Gastroesophageal sphincter (tissue), 4 donors: ENCODE data around the gene NHERF2. TPM values are rescaled to one million over a fixed set of nuclear protein-coding genes. Genes with fewer than 3 reads are reported as not detected.

Experiments used
- ATAC-seq: fragments of 150-250 bp; one replicate; pipeline ENCODE4 v1.9.1; 2016; ENCODE audit warnings: mild to moderate bottlenecking, moderate library complexity
- H3K27ac ChIP-seq, 4 donors: fragments of 200-600 bp; sonication (generic) in 3 of 4; 1 replicate in 3 of 4; 2 replicates in 1 of 4; pipeline ENCODE4 v1.5.1; 2016 to 2019
- H3K27me3 ChIP-seq: fragments of 200-600 bp; sonication (generic); one replicate; pipeline ENCODE4 v1.5.1; 2019
- H3K36me3 ChIP-seq, 2 donors: fragments of 200-600 bp; sonication (generic); one replicate each; pipeline ENCODE4 v1.5.1; 2019; ENCODE audit warnings: control low read depth in 1 of 2
- H3K4me1 ChIP-seq, 3 donors: fragments of 200-600 bp; sonication (generic); 1 replicate in 2 of 3; 2 replicates in 1 of 3; pipeline ENCODE4 v1.5.1; 2016 to 2019; ENCODE audit warnings: control low read depth in 2 of 3
- H3K4me3 ChIP-seq, 2 donors: fragments of 200-600 bp; sonication (generic); one replicate each; pipeline ENCODE4 v1.5.1; 2019; ENCODE audit warnings: mild to moderate bottlenecking in 1 of 2, moderate library complexity in 1 of 2
- H3K9me3 ChIP-seq, 3 donors: fragments of 200-600 bp; sonication (generic); one replicate each; pipeline ENCODE4 v1.5.1; 2017 to 2019; ENCODE audit warnings: control low read depth in 2 of 3
- CTCF ChIP-seq, 4 experiments: fragments of 200-600 bp in 2 of 4; fragments of 450-650 bp in 2 of 4; sonication (generic) in 1 of 4; IDR thresholded peaks; one replicate each; pipeline ENCODE4 v1.5.1; 2017 to 2019; ENCODE audit warnings: antibody characterized with exemption in 4 of 4, mild to moderate bottlenecking in 2 of 4, moderate library complexity in 2 of 4
- EP300 ChIP-seq: sonication (generic); formaldehyde crosslinking; IDR thresholded peaks from one replicate; pipeline ENCODE4 v1.6.1; 2017; ENCODE audit warnings: antibody characterized with exemption, mild to moderate bottlenecking
- POLR2A ChIP-seq, 2 donors: fragments of 450-650 bp; IDR thresholded peaks; one replicate each; pipeline ENCODE4 v1.6.1; 2017; ENCODE audit warnings: antibody characterized with exemption in 2 of 2, mild to moderate bottlenecking in 2 of 2, moderate library complexity in 1 of 2
- POLR2AphosphoS5 ChIP-seq: sonication (generic); formaldehyde crosslinking; IDR thresholded peaks from one replicate; pipeline ENCODE4 v1.6.1; 2017; ENCODE audit warnings: antibody characterized with exemption
- WGBS, 2 donors: methylation state at CpG; one replicate each; pipeline ENCODE4 v1.1.5; 2018; ENCODE audit warnings: low coverage in 1 of 2; 5-methylcytosine and 5-hydroxymethylcytosine counted together
- total RNA-seq, 4 donors: library from RNA; depleted of rRNA; stranded (reverse); fragments of >200 nt; gene quantifications; one replicate each; pipeline ENCODE4 v1.1.0, GENCODE V29; 2016

The NHERF2 gene
- total RNA-seq, 4 donors from 2014 or later, result 43.8 to 106 (median 63.8) TPM

GRCh38 chr16:1982013-1982433, 44.7 kb upstream of the NHERF2 start:
- Histone ChIP-seq H3K4me1 (peaks cover 0 to 48% (median 11%) of the 10 kb centered on the region in 3 donors), H3K4me3 (no peak overlapping the region), H3K9me3 (no peaks in the 10 kb centered on the region), H3K27ac (no peak overlapping the region), H3K36me3 (peaks cover 0 to 41% of the 10 kb centered on the region in 2 donors), H3K27me3 (peaks cover 63% of the 10 kb centered on the region)
- TF ChIP-seq EP300 (no peak), POLR2A (IDR thresholded peaks at IDR 0.05) (no peak), POLR2AphosphoS5 (no peak), CTCF (IDR thresholded peaks at IDR 0.05) (no peak)
- ATAC-seq, result no peak
- 57% methylated on average over 1 of the region's 5 CpGs; no CpG with 5 or more reads in 1 of the 2 donors for WGBS, 2 donors

GRCh38 chr16:1982991-1983543, 43.6 kb upstream of the NHERF2 start:
- Histone ChIP-seq H3K4me3 (peak overlapping the region; percentile 74 to 92), H3K27ac (peak overlapping the region in 3 of 4 donors; percentile 79 to 85 (median 81)), H3K4me1 (peaks cover 0 to 48% (median 11%) of the 10 kb centered on the region in 3 donors), H3K36me3 (peaks cover 0 to 36% of the 10 kb centered on the region in 2 donors), H3K9me3 (no peaks in the 10 kb centered on the region), H3K27me3 (peaks cover 55% of the 10 kb centered on the region)
- no peak for TF ChIP-seq EP300
- TF ChIP-seq POLR2AphosphoS5, result no peak
- no peak for TF ChIP-seq POLR2A (IDR thresholded peaks at IDR 0.05)
- TF ChIP-seq CTCF (IDR thresholded peaks at IDR 0.05), result peak in 1 of 4 experiments; percentile 4
- 31 to 47% methylated on average over 2 to 12 of the region's 19 CpGs for WGBS, 2 donors
- ATAC-seq, result no peak

- H3K4me3 ChIP-seq, result peak within 1 kb of the TSS; percentile 74 to 92
- H3K36me3 ChIP-seq, result peaks cover 0 to 29% of the 10 kb centered on the region in 2 donors
- H3K27ac ChIP-seq, result peak within 1 kb of the TSS; percentile 7 to 85 (median 80)
- WGBS, 2 donors, result 0% methylated on average over 1 of the region's 109 CpGs; no CpG with 5 or more reads in 1 of the 2 donors
- TF ChIP-seq POLR2A (IDR thresholded peaks at IDR 0.05) (peak; percentile 51 to 68), EP300 (no peak), POLR2AphosphoS5 (peak; percentile 1), CTCF (IDR thresholded peaks at IDR 0.05) (peak in 2 of 4 experiments; percentile 1 to 64)
- H3K4me1 ChIP-seq, result peaks cover 0 to 47% (median 11%) of the 10 kb centered on the region in 3 donors
- H3K9me3 ChIP-seq, result no peaks in the 10 kb centered on the region
- H3K27me3 ChIP-seq, result peaks cover 55% of the 10 kb centered on the region
- ATAC-seq, result peak; percentile 94
These were observed 43.0 kb upstream of the NHERF2 start, which contains the start of gene GFER for GRCh38 chr16:1983544-1984346. Gene GFER (plus strand): TSS chr16:1984193. CDS start chr16:1984219, 26 bp downstream.

- H3K27me3 ChIP-seq, result peaks cover 55% of the 10 kb centered on the region
- no peaks in the 10 kb centered on the region for H3K9me3 ChIP-seq
- peak; percentile 3 for ATAC-seq
- peaks cover 0 to 43% (median 11%) of the 10 kb centered on the region in 3 donors for H3K4me1 ChIP-seq
- H3K36me3 ChIP-seq, result peaks cover 0 to 25% of the 10 kb centered on the region in 2 donors
- peak overlapping the region; percentile 7 to 85 (median 80) for H3K27ac ChIP-seq
- TF ChIP-seq POLR2A (IDR thresholded peaks at IDR 0.05), result no peak
- TF ChIP-seq EP300, result no peak
- TF ChIP-seq POLR2AphosphoS5, result no peak
- no peak for TF ChIP-seq CTCF (IDR thresholded peaks at IDR 0.05)
- H3K4me3 ChIP-seq, result peak overlapping the region; percentile 74 to 92
- WGBS, 2 donors, result 43 to 58% methylated on average over 5 to 9 of the region's 58 CpGs
These were observed 42.1 kb upstream of the NHERF2 start for GRCh38 chr16:1984347-1985225.
